ENCODE measurements around the gene NDC80. TPM values are rescaled to one million over a fixed set of nuclear protein-coding genes. Genes with fewer than 3 reads are reported as not detected.

Gene NDC80
- total RNA-seq, 1 experiment from 2014 or later = 36.0 TPM

DNA sequence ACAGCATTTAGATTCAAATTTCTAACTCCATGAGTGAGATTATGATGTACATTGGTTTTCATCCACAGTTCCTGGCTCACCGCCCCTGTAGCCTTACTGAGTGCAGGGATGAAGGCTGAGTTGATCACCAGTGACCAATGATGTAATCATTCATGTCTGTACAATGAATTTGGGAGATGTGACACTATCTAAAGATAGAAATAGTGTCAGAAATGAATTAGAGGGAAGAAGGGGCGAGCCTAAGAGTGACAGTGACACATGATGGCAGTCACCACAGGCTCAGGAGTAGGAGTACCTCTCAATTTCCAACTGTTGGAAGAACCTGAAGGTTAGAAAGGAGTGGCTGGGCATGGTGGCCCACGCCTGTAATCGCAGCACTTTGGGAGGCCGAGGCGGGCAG lies 3.2 kb upstream of the NDC80 start:
- peaks cover 4% of the 10 kb centered on the region; the same call in 1 of the 2 replicates for H3K36me3 ChIP-seq (ENCODE audit: control insufficient read depth, insufficient read depth, low read length)
- H3K27me3 ChIP-seq (ENCODE audit: control insufficient read depth, insufficient read depth, low read length) = no peaks in the 10 kb centered on the region
- intact Hi-C loops (cut with micrococcal nuclease; ENCODE audit: unreplicated experiment) (no loop called here), in situ Hi-C loops (cut with HindIII; ENCODE audit: low pct_unique_long_range_greater_than_20kb, low sequenced_read_pairs) (no loop called here)
- no peak overlapping the region for H3K4me3 ChIP-seq (ENCODE audit: low read depth in 2 of 2, low read length in 2 of 2)
- TF ChIP-seq REST (IDR thresholded peaks at IDR 0.05; ENCODE audit: insufficient read depth in 1 of 2, low read depth in 2 of 2, low read length in 1 of 2) (no peak), TCF7L2 (IDR thresholded peaks at IDR 0.05; ENCODE audit: low read depth, low read length) (no peak), SIN3A (IDR thresholded peaks at IDR 0.05; ENCODE audit: borderline replicate concordance, insufficient read depth, low read depth, low read length) (no peak), POLR2AphosphoS5 (IDR thresholded peaks at IDR 0.05; ENCODE audit: low read depth, low read length) (no peak)
- TF ChIP-seq, protein P1, sequence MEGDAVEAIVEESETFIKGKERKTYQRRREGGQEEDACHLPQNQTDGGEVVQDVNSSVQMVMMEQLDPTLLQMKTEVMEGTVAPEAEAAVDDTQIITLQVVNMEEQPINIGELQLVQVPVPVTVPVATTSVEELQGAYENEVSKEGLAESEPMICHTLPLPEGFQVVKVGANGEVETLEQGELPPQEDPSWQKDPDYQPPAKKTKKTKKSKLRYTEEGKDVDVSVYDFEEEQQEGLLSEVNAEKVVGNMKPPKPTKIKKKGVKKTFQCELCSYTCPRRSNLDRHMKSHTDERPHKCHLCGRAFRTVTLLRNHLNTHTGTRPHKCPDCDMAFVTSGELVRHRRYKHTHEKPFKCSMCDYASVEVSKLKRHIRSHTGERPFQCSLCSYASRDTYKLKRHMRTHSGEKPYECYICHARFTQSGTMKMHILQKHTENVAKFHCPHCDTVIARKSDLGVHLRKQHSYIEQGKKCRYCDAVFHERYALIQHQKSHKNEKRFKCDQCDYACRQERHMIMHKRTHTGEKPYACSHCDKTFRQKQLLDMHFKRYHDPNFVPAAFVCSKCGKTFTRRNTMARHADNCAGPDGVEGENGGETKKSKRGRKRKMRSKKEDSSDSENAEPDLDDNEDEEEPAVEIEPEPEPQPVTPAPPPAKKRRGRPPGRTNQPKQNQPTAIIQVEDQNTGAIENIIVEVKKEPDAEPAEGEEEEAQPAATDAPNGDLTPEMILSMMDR (IDR thresholded peaks at IDR 0.05) = no peak
- DNase-seq (ENCODE audit: low read depth, low spot score) (no peak), ATAC-seq (no peak)
- ChIA-PET CTCF (interaction anchor here (0.6 kb wide), 1 partner anchor 13 kb away, joined by 3 read pairs; no protein-coding TSS in a partner anchor), POLR2A (no interaction called here)
- no peaks in the 10 kb centered on the region for H3K9me3 ChIP-seq (ENCODE audit: control insufficient read depth, insufficient read depth, low read depth, low read length)
- BruUV-seq (replicated peaks) = no TSS peak
- no peak overlapping the region for H3K27ac ChIP-seq (ENCODE audit: low read length)
- H3K4me1 ChIP-seq (ENCODE audit: control insufficient read depth, insufficient read depth, low read length) = peaks cover 7% of the 10 kb centered on the region; the same call in 1 of the 2 replicates

GRCh38 chr18:2568605-2569004 lies 2.8 kb upstream of the NDC80 start:
- no TSS peak for BruUV-seq (replicated peaks)
- intact Hi-C loops (cut with micrococcal nuclease; ENCODE audit: unreplicated experiment) = no loop called here

More at GRCh38 chr18:2568605-2569004, 2.8 kb upstream of the NDC80 start:
- POLR2A ChIA-PET = no interaction called here
- H3K4me1 ChIP-seq (ENCODE audit: control insufficient read depth, insufficient read depth, low read length) = peaks cover 9% of the 10 kb centered on the region; the same call in 1 of the 2 replicates
- no peak for DNase-seq (ENCODE audit: low read depth, low spot score)
- TF ChIP-seq POLR2AphosphoS5 (IDR thresholded peaks at IDR 0.05; ENCODE audit: low read depth, low read length) = no peak
- TF ChIP-seq SIN3A (IDR thresholded peaks at IDR 0.05; ENCODE audit: borderline replicate concordance, insufficient read depth, low read depth, low read length) = no peak
- TF ChIP-seq, protein P1 (IDR thresholded peaks at IDR 0.05) = no peak
- no peak for TF ChIP-seq REST (IDR thresholded peaks at IDR 0.05; ENCODE audit: insufficient read depth in 1 of 2, low read depth in 2 of 2, low read length in 1 of 2)
- TF ChIP-seq TCF7L2 (IDR thresholded peaks at IDR 0.05; ENCODE audit: low read depth, low read length) = no peak
- no peak overlapping the region for H3K27ac ChIP-seq (ENCODE audit: low read length)
- no peaks in the 10 kb centered on the region for H3K27me3 ChIP-seq (ENCODE audit: control insufficient read depth, insufficient read depth, low read length)
- H3K4me3 ChIP-seq (ENCODE audit: low read depth in 2 of 2, low read length in 2 of 2) = no peak overlapping the region
- CTCF ChIA-PET = interaction anchor here (0.6 kb wide), 1 partner anchor 13 kb away, joined by 3 read pairs; no protein-coding TSS in a partner anchor
- H3K9me3 ChIP-seq (ENCODE audit: control insufficient read depth, insufficient read depth, low read depth, low read length) = no peaks in the 10 kb centered on the region
- in situ Hi-C loops (cut with HindIII; ENCODE audit: low pct_unique_long_range_greater_than_20kb, low sequenced_read_pairs) = no loop called here
- no peak for ATAC-seq
- H3K36me3 ChIP-seq (ENCODE audit: control insufficient read depth, insufficient read depth, low read length) = peaks cover 4% of the 10 kb centered on the region; the same call in 1 of the 2 replicates

Measured in Panc1 (cell line).